GM12891 (cell line): ENCODE measurements around the gene FAM171A2.
"Not testable (repeated sequence)": the region's sequence is repeated elsewhere in the genome, so short reads cannot be mapped to it uniquely, and the experiment has no call there.

Source experiments
- DNase-seq: peaks from one replicate; pipeline ENCODE4 v3.0.0; 2011; ENCODE audit warnings: low spot score; ENCODE audit not compliant: insufficient read length
- FAIRE-seq: peaks from 2 replicates; lab custom pipeline; 2011; peaks lifted over from hg19 to GRCh38; lab: Jason Lieb, UNC
- PAX5 ChIP-seq: IDR thresholded peaks from 2 replicates; pipeline ENCODE4 v1.6.1; 2011; ENCODE audit warnings: low read length, moderate library complexity, mild to moderate bottlenecking; ENCODE audit not compliant: insufficient read depth, severe bottlenecking
- POLR2A ChIP-seq: IDR thresholded peaks from 2 replicates; pipeline ENCODE4 v1.6.1; 2011; ENCODE audit warnings: low read depth, low read length, control low read depth
- POLR2AphosphoS5 ChIP-seq: IDR thresholded peaks from 2 replicates; pipeline ENCODE4 v1.6.1; 2011; ENCODE audit warnings: low read depth, low read length, control low read depth
- POU2F2 ChIP-seq: IDR thresholded peaks from 2 replicates; pipeline ENCODE4 v1.6.1; 2011; ENCODE audit warnings: low read depth, mild to moderate bottlenecking, control low read depth, low read length, moderate library complexity
- SPI1 ChIP-seq: IDR thresholded peaks from 2 replicates; pipeline ENCODE4 v1.6.1; 2011; ENCODE audit warnings: low read depth, low read length, control low read depth
- TAF1 ChIP-seq: IDR thresholded peaks from 2 replicates; pipeline ENCODE4 v1.6.1; 2011; ENCODE audit warnings: low read depth, low read length, control low read depth

Gene FAM171A2

DNA sequence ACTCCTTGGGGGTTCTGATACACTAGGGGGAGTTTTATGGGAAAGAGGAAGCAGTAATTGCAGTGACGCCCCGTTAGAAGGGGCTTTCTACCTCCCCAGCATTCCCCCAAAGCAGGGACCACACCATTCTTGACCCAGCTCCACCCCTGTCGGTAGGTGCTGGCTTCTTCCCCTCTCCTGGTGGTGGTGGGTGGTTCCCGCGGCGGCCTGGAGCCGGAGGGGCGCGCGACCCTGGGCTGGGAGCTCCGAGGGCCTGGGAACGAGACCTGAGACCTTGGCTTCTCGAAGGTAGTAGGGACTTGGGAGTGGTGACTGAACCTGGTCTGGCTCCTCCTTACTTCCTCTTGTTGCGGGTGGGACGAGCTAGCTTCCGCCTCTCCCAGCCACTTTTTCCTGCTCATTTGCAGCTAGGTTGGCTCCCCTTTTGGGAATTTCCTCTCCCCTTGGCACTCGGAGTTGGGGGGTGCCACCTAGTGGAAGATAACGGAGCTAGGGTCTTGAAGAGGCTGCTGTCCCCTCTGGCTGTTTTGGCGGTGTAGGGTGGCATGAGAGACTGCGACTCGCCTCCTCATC is 18.1 kb downstream of the FAM171A2 start:
- FAIRE-seq: peak; percentile 85
- peak; percentile 50; the same call in 1 of the 2 replicates for TF ChIP-seq POU2F2
- no peak for TF ChIP-seq SPI1
- DNase-seq: no peak

- TF ChIP-seq POU2F2 (peak; percentile 33; the same call in 1 of the 2 replicates), SPI1 (peak; percentile 43), POLR2A (peak; percentile 91), PAX5 (no peak), TAF1 (peak; percentile 71), POLR2AphosphoS5 (peak; percentile 81; the same call in 1 of the 2 replicates)
- DNase-seq (peak; percentile 81), FAIRE-seq (peak; percentile 94)
Measured at GRCh38 chr17:44344939-44345453, 18.7 kb downstream of the FAM171A2 start, which contains the start of gene GRN. Gene GRN (plus strand): TSS chr17:44345302. CDS start chr17:44349165, 3,863 bp downstream.

- TF ChIP-seq POLR2AphosphoS5: no peak
- no peak for TF ChIP-seq SPI1
- TF ChIP-seq TAF1: no peak
- TF ChIP-seq POU2F2: no peak
- no peak for TF ChIP-seq POLR2A
- no peak for FAIRE-seq
- DNase-seq: no peak
Measured at GRCh38 chr17:44343510-44344209, 20.0 kb downstream of the FAM171A2 start.

DNA sequence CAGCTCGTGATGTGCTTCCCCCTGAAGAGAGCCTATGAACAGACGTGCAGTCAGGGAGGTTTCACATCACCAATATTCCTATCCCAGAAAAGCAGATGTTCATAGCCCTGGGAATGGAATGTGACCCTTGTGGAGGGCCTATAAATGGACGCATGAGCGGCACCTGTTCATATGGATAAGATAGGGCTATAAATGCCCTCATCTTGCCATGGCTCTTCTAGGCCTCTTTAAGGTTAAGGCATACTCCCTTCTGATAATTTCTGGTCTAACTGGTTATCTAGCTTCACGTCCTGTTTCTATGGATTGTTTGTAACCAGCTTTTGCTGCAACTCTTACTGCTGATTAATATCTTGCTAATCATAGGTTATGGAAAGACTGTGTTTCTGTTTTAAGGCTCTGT is 23.1 kb downstream of the FAM171A2 start:
- not testable (repeated sequence) for FAIRE-seq, DNase-seq

GRCh38 chr17:44338702-44339101 is 25.0 kb downstream of the FAM171A2 start:
- FAIRE-seq (no peak), DNase-seq (no peak)
- TF ChIP-seq SPI1 (no peak), POU2F2 (no peak), POLR2A (no peak), PAX5 (no peak), TAF1 (no peak), POLR2AphosphoS5 (no peak)

GRCh38 chr17:44335968-44336367 is 27.7 kb downstream of the FAM171A2 start:
- DNase-seq: no peak
- no peak for TF ChIP-seq PAX5
- TF ChIP-seq TAF1: no peak
- TF ChIP-seq SPI1: no peak
- no peak for FAIRE-seq

DNA sequence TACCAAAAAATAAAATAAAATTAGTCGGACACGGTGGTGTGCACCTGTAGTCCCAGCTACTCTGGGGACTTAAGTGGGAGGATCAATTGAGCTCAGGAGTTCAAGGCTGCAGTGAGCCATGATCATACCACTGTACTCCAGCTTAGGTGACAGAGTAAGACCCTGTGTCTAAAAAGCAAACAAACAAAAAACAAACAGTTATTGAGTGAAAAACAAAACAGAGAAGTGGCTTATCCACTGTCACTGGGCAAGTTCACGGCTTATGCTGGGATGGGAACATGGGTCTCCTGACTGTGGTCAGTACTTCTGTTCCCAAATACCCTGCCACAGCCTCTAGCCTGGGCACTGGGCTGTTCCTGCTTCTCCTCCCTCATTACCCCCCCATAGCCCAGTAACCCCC is 28.1 kb downstream of the FAM171A2 start:
- DNase-seq (no peak), FAIRE-seq (peak; percentile 16)
- TF ChIP-seq POLR2AphosphoS5: no peak
- no peak for TF ChIP-seq SPI1

GRCh38 chr17:44334727-44335126 is 28.9 kb downstream of the FAM171A2 start:
- DNase-seq (no peak), FAIRE-seq (no peak)

GRCh38 chr17:44334315-44334714 is 29.3 kb downstream of the FAM171A2 start:
- no peak for DNase-seq
- FAIRE-seq: no peak
- TF ChIP-seq PAX5 (no peak), SPI1 (no peak), POLR2AphosphoS5 (no peak), TAF1 (no peak), POU2F2 (no peak), POLR2A (no peak)

More at GRCh38 chr17:44334727-44335126, 28.9 kb downstream of the FAM171A2 start:
- TF ChIP-seq POLR2A: no peak
- TF ChIP-seq POLR2AphosphoS5: no peak
- no peak for TF ChIP-seq PAX5
- no peak for TF ChIP-seq POU2F2
- TF ChIP-seq SPI1: peak; percentile 50
- TF ChIP-seq TAF1: no peak

- TF ChIP-seq POLR2A (no peak), TAF1 (no peak), POLR2AphosphoS5 (no peak), SPI1 (no peak), PAX5 (no peak), POU2F2 (no peak)
- no peak for FAIRE-seq
- no peak for DNase-seq
Measured at GRCh38 chr17:44333371-44333770, 30.3 kb downstream of the FAM171A2 start.
